Esophagus muscularis mucosa (tissue), 4 donors: ENCODE results near the gene CYB5R2. TPM values are rescaled to one million over a fixed set of nuclear protein-coding genes. Genes with fewer than 3 reads are reported as not detected.

Source experiments
- DNase-seq: peaks from one replicate; pipeline ENCODE4 v3.0.0-alpha.2; 2017; ENCODE audit errors: extremely low spot score
- H3K27ac ChIP-seq, 4 donors: fragments of 200-600 bp; sonication (generic); replicated peaks in 1 of 4; 1 replicate in 3 of 4; 2 replicates in 1 of 4; pipeline ENCODE4 v1.5.1; 2016 to 2019; ENCODE audit warnings: mild to moderate bottlenecking in 1 of 4
- H3K27me3 ChIP-seq, 4 donors: fragments of 200-600 bp; sonication (generic); one replicate each; pipeline versions ENCODE4 v1.5.1 to v1.6.0; 2016 to 2019
- H3K36me3 ChIP-seq, 4 donors: fragments of 200-600 bp; sonication (generic); one replicate each; pipeline ENCODE4 v1.5.1; 2016 to 2019
- H3K4me1 ChIP-seq, 4 donors: fragments of 200-600 bp; sonication (generic); one replicate each; pipeline ENCODE4 v1.5.1; 2016 to 2019
- H3K4me3 ChIP-seq, 4 donors: fragments of 200-600 bp; sonication (generic); 1 replicate in 2 of 4; 2 replicates in 2 of 4; pipeline ENCODE4 v1.5.1; 2016 to 2019; ENCODE audit warnings: mild to moderate bottlenecking in 4 of 4, moderate library complexity in 1 of 4
- H3K9me3 ChIP-seq, 4 donors: fragments of 200-600 bp; sonication (generic); 1 replicate in 3 of 4; 2 replicates in 1 of 4; pipeline ENCODE4 v1.5.1; 2016 to 2019
- EP300 ChIP-seq: sonication (generic); formaldehyde crosslinking; IDR thresholded peaks from one replicate; pipeline ENCODE4 v1.6.1; 2017; ENCODE audit warnings: antibody characterized with exemption
- POLR2A ChIP-seq: fragments of 450-650 bp; IDR thresholded peaks from one replicate; pipeline ENCODE4 v1.6.1; 2017; ENCODE audit warnings: antibody characterized with exemption, moderate library complexity, mild to moderate bottlenecking, low read depth
- POLR2AphosphoS5 ChIP-seq, 2 donors: sonication (generic); formaldehyde crosslinking; IDR thresholded peaks; one replicate each; pipeline ENCODE4 v1.6.1; 2017; ENCODE audit warnings: antibody characterized with exemption in 2 of 2
- WGBS: methylation state at CpG from one replicate; pipeline ENCODE4 v1.1.5; 2018; 5-methylcytosine and 5-hydroxymethylcytosine counted together
- intact Hi-C: fragments of 100-400 bp; cut with DNase I; formaldehyde crosslinking; loops from one replicate; pipeline ENCODE4 v1.15.1; 2023
- total RNA-seq, 4 donors: library from RNA; depleted of rRNA; stranded (reverse); fragments of >200 nt; gene quantifications; one replicate each; pipeline versions ENCODE4 v1.1.0 to v1.2.1, GENCODE V29; 2016
- TF ChIP-seq, protein P1 (sequence below), 3 experiments: fragments of 200-600 bp in 2 of 3; fragments of 450-650 bp in 1 of 3; sonication (generic) in 2 of 3; IDR thresholded peaks; one replicate each; pipeline ENCODE4 v1.5.1; 2017 to 2019; ENCODE audit warnings: antibody characterized with exemption in 3 of 3, mild to moderate bottlenecking in 2 of 3, moderate library complexity in 1 of 3

CYB5R2 gene
- total RNA-seq, 4 donors from 2014 or later = 2.2 to 4.2 (median 2.6) TPM

DNA sequence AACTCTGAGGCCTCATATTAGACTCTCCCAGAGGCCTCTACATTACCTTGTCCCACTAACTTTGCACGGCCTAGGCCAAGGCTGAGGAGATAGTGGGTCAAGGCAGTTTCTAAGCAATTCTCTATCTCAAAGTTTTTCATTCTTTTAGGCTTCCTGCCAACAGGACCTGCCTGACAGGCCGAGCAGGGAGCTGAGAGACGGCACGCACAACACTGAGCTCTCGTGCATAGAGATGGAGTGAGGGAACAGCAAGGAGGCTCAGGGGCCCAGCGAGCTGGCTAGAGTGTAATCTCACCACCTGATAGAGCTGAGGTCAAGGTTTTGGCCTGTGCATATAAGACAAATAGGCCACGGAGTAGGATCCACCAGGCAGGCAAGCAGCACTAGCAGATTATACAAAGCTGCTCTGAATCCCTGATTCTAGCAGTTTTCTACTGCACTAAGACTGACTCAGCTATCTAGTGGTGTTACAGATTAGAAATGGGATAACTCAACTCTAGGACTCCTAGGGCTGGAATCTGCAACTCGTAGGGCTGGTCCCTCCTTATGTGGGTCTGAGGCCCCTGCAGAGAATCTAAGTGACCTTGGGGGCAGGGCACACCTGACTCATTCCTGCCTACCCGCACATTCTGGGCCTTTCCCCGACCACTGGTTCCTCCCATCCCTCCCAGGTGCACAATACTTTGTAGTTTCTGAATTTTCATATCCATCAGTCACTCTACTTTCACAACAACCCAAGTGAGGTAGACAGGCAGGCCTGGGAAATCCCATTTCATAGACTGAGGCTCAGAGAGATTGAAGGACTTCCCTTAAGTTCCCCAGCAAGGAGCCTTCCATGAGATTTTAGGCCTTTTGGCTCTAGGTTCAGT, 1.7 kb downstream of the CYB5R2 start:
- TF ChIP-seq, protein P1, sequence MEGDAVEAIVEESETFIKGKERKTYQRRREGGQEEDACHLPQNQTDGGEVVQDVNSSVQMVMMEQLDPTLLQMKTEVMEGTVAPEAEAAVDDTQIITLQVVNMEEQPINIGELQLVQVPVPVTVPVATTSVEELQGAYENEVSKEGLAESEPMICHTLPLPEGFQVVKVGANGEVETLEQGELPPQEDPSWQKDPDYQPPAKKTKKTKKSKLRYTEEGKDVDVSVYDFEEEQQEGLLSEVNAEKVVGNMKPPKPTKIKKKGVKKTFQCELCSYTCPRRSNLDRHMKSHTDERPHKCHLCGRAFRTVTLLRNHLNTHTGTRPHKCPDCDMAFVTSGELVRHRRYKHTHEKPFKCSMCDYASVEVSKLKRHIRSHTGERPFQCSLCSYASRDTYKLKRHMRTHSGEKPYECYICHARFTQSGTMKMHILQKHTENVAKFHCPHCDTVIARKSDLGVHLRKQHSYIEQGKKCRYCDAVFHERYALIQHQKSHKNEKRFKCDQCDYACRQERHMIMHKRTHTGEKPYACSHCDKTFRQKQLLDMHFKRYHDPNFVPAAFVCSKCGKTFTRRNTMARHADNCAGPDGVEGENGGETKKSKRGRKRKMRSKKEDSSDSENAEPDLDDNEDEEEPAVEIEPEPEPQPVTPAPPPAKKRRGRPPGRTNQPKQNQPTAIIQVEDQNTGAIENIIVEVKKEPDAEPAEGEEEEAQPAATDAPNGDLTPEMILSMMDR (IDR thresholded peaks at IDR 0.05) = no peak
- no peak for TF ChIP-seq POLR2AphosphoS5 (IDR thresholded peaks at IDR 0.05)
- no peak for TF ChIP-seq EP300
- H3K4me1 ChIP-seq = peaks cover 14 to 20% (median 18%) of the 10 kb centered on the region in 4 donors
- no peaks in the 10 kb centered on the region for H3K9me3 ChIP-seq
- no peak overlapping the region for H3K4me3 ChIP-seq
- no peak overlapping the region for H3K27ac ChIP-seq
- no peak for DNase-seq
- WGBS = 94% methylated on average over 7 of the region's 10 CpGs
- intact Hi-C loops = no loop called here
- H3K36me3 ChIP-seq = peaks cover 0 to 13% (median 1%) of the 10 kb centered on the region in 4 donors
- peaks cover 0 to 43% (median 6%) of the 10 kb centered on the region in 4 donors for H3K27me3 ChIP-seq

DNA sequence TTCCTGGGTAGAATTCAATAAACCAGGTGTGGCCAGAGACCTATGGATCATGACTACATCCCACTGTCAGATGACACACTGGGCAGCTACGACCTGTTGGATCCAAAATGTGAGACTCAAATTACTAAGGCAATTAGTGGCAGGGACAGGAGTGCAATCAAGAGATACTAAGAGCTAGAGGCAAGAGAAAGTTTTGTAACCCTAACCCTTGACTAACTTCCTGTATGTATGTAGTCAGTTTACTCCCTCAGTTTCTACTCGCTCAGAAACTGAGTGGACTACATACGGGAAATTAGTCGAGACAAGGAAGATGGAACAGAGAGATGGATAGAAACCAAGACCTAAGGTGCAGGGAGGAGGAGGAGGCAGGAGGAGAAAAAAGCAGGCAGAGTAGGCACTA, 2.7 kb downstream of the CYB5R2 start:
- H3K27ac ChIP-seq = no peak overlapping the region
- DNase-seq = no peak
- no peaks in the 10 kb centered on the region for H3K9me3 ChIP-seq
- intact Hi-C loops = no loop called here
- 89% methylated on average over 4 of the region's 4 CpGs for WGBS
- H3K4me1 ChIP-seq = peaks cover 14 to 20% (median 19%) of the 10 kb centered on the region in 4 donors
- peaks cover 0 to 18% (median 3%) of the 10 kb centered on the region in 4 donors for H3K36me3 ChIP-seq
- H3K4me3 ChIP-seq = no peak overlapping the region
- no peak for TF ChIP-seq POLR2A
- TF ChIP-seq POLR2AphosphoS5 (IDR thresholded peaks at IDR 0.05) = no peak
- TF ChIP-seq, protein P1 (IDR thresholded peaks at IDR 0.05) = no peak
- no peak for TF ChIP-seq EP300
- peaks cover 0 to 37% (median 6%) of the 10 kb centered on the region in 4 donors for H3K27me3 ChIP-seq

DNA sequence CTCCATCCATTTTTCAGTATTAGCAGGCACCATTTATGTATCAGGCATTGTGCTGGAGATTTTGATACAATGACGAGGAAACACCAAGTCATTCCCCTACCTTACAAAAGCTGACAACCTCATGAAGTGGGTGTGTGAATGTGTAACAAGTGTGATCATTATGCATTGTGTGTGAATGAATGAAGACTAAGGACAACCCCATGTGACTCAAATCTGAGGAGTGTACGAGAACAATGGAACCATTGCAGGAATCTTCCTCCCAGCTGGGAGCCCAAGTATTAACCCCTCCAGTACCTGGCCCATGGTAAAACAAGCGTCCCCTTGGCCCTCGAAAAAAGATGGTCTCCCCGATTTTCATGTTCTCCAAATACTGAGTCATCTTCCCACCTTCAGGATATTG, 4.4 kb downstream of the CYB5R2 start:
- DNase-seq = no peak
- WGBS = 63% methylated on average over 5 of the region's 5 CpGs
- no peaks in the 10 kb centered on the region for H3K9me3 ChIP-seq
- H3K27me3 ChIP-seq = peaks cover 0 to 27% (median 3%) of the 10 kb centered on the region in 4 donors
- H3K36me3 ChIP-seq = peaks cover 0 to 18% (median 3%) of the 10 kb centered on the region in 4 donors
- no peak for TF ChIP-seq POLR2AphosphoS5 (IDR thresholded peaks at IDR 0.05)
- no peak for TF ChIP-seq EP300
- TF ChIP-seq, protein P1 (IDR thresholded peaks at IDR 0.05) = no peak
- TF ChIP-seq POLR2A = no peak
- peaks cover 11 to 19% (median 14%) of the 10 kb centered on the region in 4 donors for H3K4me1 ChIP-seq
- intact Hi-C loops = no loop called here
- H3K27ac ChIP-seq = no peak overlapping the region
- no peak overlapping the region for H3K4me3 ChIP-seq

DNA sequence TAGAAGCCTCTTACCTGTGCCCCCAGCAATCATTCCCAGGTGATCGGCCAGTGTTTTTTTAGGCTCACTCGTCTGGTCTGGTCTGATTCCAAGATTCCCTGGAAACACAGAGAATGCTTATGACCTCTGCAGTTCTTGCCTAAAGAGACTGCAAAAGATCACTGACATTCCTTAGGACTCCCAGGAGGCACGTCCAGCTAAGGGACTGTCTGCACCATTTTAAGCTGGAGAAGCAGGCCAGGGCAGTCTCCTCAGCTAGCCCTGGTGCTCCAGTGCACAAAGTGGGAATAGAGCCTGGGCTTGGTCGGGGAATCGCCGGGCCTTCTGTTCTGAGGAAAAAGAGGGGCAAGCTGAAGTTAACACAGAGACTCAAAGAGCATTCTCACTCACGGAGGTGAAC, 4.8 kb downstream of the CYB5R2 start:
- TF ChIP-seq POLR2A (no peak), EP300 (no peak), POLR2AphosphoS5 (IDR thresholded peaks at IDR 0.05) (no peak)
- TF ChIP-seq, protein P1 (IDR thresholded peaks at IDR 0.05) = no peak
- Histone ChIP-seq H3K27me3 (peaks cover 0 to 22% (median 1%) of the 10 kb centered on the region in 4 donors), H3K36me3 (peaks cover 0 to 18% (median 3%) of the 10 kb centered on the region in 4 donors), H3K4me1 (peaks cover 6 to 15% (median 9%) of the 10 kb centered on the region in 4 donors), H3K4me3 (no peak overlapping the region), H3K27ac (no peak overlapping the region), H3K9me3 (no peaks in the 10 kb centered on the region)
- intact Hi-C loops = no loop called here
- no peak for DNase-seq
- 68% methylated on average over 7 of the region's 7 CpGs for WGBS
